Endometrial microvascular endothelial cells (primary cell): Measurements from ENCODE around the gene GSC2. TPM values are rescaled to one million over a fixed set of nuclear protein-coding genes. Genes with fewer than 3 reads are reported as not detected.
"Not testable (repeated sequence)": the region's sequence is repeated elsewhere in the genome, so short reads cannot be mapped to it uniquely, and the experiment has no call there.

Experiments used
- in situ Hi-C: cut with HindIII; loops from 2 replicates; pipeline ENCODE4 v1.10.0; 2017; ENCODE audit warnings: low sequenced_read_pairs, low pct_unique_long_range_greater_than_20kb; ENCODE audit errors: inconsistent ontology term
- total RNA-seq: library from RNA; depleted of rRNA; stranded (reverse); fragments of >200 nt; gene quantifications from one replicate; pipeline ENCODE4 v1.2.3, GENCODE V29; 2015; ENCODE audit errors: inconsistent ontology term

GSC2 gene
- total RNA-seq, 1 donor from 2014 or later: not detected

- in situ Hi-C loops: no loop called here
Observed at GRCh38 chr22:19167106-19167869, 17.2 kb upstream of the GSC2 start.

GRCh38 chr22:19166421-19166820 lies 16.3 kb upstream of the GSC2 start:
- in situ Hi-C loops: no loop called here

- in situ Hi-C loops: no loop called here
Observed at GRCh38 chr22:19164425-19164824, 14.3 kb upstream of the GSC2 start.

- in situ Hi-C loops: not testable (repeated sequence)
Observed at GRCh38 chr22:19158649-19159048, 8.6 kb upstream of the GSC2 start.

- in situ Hi-C loops: not testable (repeated sequence)
Observed at GRCh38 chr22:19156109-19156508, 6.0 kb upstream of the GSC2 start.

GRCh38 chr22:19152942-19153883 lies 3.1 kb upstream of the GSC2 start:
- in situ Hi-C loops: no loop called here

- in situ Hi-C loops: no loop called here
Observed at GRCh38 chr22:19151329-19152191, 1.5 kb upstream of the GSC2 start.

GRCh38 chr22:19150482-19151328 lies 613 bp upstream of the GSC2 start:
- in situ Hi-C loops: no loop called here

- in situ Hi-C loops: no loop called here
Observed at GRCh38 chr22:19149047-19149883, 827 bp downstream of the GSC2 start.

GRCh38 chr22:19148417-19149046 lies 1.6 kb downstream of the GSC2 start:
- in situ Hi-C loops: no loop called here

- in situ Hi-C loops: no loop called here
Observed at GRCh38 chr22:19147195-19147780, 2.8 kb downstream of the GSC2 start.

GRCh38 chr22:19146215-19146968 lies 3.7 kb downstream of the GSC2 start:
- in situ Hi-C loops: no loop called here

GRCh38 chr22:19143967-19144400 lies 6.1 kb downstream of the GSC2 start:
- in situ Hi-C loops: no loop called here

GRCh38 chr22:19143212-19143611 lies 6.9 kb downstream of the GSC2 start:
- in situ Hi-C loops: no loop called here

GRCh38 chr22:19142394-19142793 lies 7.7 kb downstream of the GSC2 start:
- in situ Hi-C loops: no loop called here

GRCh38 chr22:19139974-19140373 lies 10.1 kb downstream of the GSC2 start:
- in situ Hi-C loops: no loop called here
